ENCODE measurements around the gene ZMAT5.

Gene ZMAT5

DNA sequence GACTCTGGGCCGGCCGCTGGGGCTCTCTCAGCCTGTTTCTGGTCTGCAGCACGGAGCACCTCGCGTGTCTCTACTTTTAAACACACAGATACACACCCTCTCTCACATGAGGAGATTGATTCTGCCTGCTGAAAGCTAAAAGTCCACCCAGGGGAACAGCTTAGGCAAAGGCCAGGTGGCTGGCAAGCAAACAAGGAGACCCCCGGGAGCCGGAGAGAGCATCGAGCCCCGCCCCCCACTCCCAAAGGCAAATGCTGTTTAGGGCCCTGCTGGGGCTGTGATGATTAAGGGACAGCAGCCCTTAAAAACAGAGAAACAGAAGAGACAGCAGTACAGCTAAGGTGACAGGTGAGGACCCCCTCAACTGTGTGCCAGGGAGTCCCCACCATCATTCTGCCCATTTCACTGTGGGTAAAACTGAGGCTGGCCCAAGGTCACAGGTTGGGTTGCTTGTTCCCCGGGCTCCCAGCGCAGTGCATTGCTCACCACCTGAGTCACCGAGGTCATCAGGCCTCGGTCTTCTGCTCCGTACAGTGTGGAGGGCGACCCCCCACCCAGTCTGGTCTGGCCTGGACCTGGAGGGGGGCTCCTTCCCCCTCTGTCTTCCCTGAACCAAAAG is 40.2 kb downstream of the ZMAT5 start:
- no peak for DNase-seq

DNA sequence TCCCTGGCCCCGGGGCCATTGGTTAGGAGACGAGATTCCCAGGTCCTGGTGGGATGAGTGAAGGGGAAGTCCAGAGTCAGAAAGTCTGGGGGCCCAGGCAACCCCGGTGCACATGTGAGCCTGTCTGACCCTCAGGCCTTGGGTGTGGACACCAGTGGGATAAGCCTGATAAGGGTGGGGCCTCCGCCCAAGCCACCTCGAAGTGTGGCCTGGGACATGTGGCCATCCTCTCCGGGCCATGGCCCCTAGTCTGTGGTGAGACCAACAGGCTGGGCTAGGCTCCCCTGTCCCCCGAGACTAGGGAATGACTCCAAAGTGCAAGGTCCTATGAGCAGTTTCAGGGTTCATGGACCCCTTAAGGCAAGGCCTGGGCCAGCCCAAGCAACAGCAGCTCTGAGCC is 40.7 kb downstream of the ZMAT5 start:
- no peak for DNase-seq

DNA sequence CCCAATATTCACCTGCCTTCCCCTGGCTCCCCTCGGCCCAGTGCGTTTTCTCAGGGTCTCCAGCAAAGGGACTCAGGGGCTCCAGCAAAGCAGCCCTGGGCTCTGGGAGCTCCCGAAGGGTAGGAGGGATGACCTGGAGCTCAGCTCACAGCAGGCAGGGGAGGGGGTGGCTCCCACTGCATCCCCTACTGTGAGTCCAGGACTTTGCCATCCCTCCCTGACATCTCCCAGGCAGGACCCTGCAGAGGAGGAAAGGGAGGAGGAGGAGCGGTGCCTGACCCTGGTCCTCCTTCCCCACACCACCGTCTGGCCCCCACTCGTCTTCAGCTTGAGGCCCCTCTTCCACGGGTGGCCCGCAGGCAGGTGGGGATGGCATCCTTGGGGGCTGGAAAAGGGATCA is 42.0 kb downstream of the ZMAT5 start:
- DNase-seq = no peak

DNA sequence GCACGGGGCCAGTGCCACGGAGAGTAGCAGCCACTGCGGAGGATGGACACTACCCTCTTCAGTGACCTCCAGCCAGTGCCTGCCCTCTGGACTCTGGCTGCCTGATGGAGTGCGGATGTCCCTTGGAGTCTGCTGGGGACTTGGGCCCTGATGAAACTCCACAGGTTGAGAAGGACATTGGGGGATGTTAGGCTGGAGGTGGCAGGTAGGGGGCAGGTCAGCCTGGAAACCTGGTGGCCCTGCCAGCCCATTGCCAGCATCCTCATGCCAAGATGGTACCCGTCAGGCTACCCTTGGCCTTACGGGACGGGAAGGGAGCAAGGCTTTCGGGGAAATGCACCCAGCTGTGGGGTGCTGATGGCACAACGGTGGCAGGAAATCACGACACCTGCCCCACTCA is 43.0 kb downstream of the ZMAT5 start:
- no peak for DNase-seq

DNA sequence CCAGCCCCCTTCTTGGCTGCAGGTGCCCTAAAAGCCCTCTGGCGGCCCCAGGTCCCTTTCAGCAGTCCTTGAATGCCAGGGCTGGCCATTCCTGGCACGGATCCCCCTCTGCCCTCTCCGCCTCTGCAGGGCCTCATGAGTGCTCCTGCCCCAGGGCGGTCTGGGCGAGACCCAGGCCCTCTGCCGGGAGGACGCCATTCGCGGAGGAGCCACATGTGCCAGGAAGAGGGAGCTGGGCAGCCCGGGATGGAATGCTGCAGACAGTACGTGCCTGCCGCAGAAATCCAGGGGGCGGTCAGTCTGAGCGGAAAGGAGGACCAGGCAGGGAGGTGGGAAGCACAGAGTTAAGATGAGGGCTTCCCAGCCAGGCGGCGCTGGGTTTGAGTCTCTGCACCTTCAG is 44.2 kb downstream of the ZMAT5 start:
- no peak for DNase-seq

DNA sequence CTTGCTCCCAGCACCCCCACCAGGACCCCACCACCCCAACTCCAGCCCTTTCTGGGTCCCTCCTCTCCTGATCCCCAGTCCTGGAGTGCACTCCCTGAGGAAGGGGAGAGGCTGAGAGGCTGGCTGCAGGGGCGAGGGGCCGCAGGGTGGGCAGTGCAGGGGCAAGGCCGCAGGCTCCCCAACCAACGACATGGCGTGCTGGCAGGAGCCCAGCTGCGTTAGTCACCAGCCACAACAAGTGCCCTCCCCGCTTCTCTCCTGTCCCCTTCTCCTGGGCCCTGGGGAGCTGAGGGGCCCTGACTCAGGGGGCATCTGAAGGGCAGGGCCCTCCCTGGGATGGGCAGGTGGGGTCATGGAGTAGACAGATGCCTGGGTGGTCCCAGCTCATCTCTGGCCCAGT is 44.7 kb downstream of the ZMAT5 start:
- DNase-seq = no peak

DNA sequence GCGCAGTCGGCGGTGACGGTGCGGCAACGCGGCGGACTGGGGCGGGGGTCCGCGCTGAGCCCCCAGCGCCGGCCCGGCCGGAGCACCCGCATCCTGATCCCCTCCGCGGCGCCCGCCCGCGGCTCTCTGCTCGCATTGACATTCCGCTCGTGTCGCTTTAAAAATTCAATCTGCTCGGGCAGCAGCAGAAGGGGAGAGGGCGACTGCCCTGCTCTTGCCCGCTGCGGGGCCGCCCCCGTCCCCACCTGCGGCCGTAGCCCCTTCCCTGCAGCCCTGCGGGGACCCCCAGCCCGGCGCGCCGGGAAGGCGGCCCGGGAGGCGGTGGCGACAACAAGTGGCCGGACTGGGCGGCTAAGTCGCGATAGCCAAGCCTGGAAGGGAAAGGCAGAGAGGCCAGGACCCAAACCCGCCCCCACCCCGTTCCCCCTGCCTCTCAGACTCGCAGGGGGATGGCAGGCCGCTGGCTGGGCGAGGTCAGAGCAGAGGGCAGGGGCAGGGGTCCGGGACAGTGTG is 45.9 kb downstream of the ZMAT5 start:
- no peak for DNase-seq

DNA sequence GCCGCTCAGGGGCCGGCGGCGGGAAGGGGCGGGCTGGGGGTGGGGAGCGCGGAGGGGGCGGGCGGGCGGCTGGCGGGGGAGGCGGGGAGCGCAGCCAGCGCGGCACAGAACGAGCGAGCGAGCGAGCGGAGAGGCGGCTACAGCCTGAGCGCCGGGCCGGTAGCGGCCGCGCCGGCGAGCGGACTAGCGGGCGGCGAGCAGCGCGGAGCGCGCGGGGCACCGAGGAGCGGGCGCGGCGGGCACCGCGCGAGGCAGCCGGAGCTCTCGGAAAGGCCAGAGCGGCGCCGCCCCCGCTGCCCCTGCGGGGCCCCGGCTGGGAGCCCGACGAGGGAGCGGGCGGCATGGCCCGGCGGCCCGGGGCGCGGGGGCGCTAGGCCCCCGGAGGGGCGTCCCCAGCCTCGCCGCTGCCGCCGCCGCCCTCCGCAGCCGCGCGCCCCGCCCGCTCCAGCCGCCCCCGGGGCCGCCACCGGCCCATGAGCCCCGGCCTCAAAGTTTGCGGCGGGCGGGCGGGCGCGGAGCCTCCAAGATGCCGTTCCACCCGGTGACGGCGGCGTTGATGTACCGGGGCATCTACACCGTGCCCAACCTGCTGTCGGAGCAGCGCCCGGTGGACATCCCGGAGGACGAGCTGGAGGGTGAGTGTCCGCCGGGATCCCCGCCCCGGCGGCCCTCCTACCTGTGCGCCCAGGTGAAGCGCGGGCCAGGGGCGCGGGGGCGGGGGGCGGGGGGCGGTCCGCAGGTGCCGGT is 46.7 kb downstream of the ZMAT5 start, which contains the start of gene CABP7:
Gene CABP7, plus strand, starts transcription at position 105 of the 747 bp plus-strand sequence. Its CDS starts 422 bp downstream, at position 527.
- peak; percentile 19 for DNase-seq

DNA sequence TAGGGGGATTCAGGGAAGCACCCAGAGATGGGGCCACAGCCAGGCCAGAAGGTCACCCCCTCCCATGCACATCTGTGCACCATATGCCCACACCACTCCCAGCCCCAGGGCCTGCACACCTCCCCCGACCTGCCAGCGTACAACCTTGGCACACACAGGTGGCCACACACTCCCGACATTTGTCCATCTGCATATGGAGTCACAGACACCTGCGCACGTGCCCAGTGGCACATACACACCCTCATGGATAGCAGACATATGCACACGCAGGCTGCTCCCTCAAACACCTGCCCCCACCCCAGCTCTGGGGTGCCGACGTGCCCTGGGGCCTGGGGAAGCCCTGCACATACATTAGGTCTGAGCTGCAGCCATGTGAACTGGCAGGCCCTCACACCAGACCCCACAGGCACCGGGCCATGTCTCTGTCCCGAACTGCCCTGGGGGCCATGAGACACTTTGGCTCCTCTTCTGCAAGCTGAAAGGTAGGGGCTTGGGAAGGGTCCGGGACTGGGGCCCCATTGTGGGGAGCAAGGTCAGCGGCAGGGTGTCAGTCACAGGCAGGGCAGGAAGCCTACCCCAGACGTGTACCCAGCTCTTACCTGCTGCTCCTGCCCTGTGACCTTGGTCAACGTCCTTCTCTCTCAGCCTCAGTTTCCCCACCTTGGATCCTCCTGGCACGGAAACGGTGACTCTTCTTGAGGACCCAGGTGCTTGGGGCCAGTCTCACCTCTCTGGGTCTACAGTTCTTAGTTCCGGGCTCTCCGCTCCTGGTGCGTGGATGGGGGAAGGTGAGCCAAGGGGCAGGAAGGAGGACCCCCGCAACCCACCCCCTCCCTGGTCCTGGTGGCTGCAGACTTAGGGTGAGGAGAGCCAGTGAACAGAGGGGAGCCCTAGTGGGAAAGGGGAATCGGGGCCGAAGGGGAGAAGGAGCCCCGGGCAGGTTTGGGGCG is 47.6 kb downstream of the ZMAT5 start:
- DNase-seq = no peak

DNA sequence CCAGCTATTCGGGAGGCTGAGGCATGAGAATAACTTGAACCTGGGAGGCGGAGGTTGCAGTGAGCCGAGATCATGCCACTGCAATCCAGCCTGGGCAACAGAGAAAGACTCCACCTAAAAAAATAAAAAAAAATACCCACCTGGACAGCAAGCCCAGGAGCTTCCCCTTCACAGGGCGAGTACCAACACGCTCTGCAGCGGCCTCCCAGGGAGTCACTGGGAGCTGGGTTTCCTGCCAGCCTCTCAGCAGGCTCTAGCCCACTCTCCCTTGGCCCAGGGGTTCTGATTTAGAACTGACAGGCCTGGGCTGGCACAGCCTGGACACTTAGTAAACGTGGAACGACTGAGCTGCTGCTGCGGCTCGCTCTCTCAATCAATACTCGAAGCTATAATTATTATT is 49.0 kb downstream of the ZMAT5 start:
- no peak for DNase-seq

DNA sequence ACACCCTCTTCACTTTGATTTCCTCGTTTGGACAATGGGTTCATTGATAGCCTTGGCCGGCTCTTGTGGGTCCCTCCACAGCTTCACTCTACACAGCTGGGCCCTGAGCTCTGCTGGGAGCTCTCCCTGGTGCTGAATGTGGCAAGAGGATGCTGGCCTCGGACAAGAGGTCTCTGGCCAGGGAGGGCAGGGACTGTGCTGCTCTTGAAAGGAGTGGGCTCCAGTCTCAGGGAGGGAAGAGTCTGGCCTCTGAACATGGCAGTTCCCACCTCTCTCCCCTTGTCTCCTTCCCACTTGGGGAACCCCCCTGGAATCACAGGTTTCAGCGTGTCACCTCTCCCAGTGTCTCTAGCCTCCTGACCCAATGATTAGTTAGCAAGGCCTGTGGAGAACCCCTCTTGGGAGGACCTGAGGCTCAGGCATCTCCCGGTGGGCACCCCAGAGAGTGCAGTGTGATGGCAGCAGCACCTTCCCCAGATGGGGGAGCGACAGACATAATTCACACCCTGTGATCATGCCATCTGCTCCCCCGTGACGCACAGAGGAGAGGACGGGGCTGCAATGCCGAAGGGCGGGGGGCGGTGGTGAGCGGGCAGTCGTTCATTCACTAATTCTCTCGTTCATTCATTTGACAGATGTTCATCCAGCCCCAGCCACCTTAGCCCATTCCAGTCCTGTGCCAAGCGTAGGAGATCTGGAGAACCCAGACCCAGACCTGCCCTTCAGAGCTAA is 49.8 kb downstream of the ZMAT5 start:
- peak; percentile 28 for DNase-seq

DNA sequence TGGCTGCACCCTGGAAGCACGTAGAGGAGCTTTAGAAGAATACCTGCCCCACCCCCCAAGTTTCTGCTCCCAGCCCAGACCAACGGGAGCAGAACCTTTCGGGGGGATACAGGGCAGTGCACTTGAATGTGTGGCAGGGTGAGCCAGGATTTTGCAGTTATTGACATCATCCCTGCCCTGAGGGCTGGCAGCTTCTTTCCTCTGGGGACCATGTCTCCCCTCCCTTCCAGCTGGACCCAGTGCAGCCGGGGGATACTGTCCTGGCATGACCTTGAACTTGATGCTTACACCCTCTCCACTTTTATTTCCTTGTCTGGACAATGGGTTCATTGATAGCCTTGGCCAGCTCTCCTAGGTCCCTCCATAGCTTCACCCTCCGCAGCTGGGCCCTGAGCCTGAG is 51.1 kb downstream of the ZMAT5 start:
- no peak for DNase-seq

DNA sequence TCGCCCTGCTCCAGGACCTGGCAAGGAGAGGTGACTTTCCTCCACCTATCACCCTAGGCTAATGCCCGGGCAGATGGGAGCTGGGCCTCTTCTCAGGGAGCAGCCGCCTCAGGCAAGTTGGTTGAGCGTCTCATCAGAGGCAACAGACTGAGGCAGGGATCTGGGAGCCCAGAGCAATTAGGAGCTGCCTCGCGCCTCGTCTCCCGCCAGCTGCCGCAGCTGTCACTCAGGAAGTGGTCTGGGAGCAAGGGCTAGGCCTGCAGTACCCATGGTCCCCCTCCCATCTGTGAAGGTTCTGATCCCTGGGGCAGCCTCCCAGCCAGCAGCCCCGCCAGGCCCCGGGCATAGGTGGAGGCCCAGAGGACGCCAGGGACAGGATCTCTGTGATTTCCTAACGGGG is 51.6 kb downstream of the ZMAT5 start:
- DNase-seq = no peak

DNA sequence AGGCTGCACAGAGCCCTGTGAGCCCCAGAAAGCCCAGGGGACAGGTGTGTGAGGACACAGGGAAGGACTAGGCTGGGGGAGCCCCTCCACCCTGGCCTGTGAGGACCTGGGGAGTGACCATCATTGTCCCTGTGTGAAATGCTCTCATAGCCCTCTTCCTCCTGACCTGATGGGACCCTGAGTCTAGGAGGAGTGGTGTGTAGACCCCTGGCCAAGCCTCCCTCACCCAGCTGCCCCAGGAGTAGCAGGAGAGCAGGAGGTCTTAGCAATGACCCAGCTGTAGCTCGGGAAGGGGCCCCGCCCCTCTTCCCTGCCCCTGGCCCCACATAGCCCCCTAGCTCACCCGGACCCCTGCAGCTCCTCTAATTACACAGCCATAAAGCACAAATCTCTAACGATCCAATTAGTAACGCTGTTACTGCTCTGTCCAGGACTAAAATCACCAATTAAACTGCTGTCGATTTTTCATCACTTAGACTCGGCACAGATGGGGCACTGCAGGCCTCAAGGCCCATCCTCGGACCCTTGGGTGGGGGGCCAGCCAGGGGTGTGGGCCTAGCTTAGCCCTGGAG is 53.6 kb downstream of the ZMAT5 start:
- no peak for DNase-seq

DNA sequence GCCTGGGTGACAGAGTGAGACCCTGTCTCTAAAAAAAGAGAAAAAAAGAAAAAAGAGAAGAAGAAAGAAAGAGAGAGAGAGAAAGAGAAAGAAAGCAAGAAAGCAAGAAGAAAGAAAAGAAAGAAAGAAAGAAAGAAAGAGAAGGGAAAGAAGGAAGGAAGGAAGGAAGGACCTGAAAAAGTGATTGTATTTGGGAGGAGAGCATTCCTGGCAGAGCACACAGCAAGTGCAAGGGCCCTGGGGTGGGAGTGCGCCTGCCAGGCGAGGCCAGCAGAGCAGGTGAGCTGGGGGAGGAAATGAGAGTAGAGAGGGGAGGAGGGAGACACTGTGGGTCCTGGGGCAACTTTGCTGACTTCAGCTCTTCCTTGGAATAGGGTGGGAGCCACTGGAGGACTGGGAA is 54.7 kb downstream of the ZMAT5 start:
- DNase-seq = no peak

DNA sequence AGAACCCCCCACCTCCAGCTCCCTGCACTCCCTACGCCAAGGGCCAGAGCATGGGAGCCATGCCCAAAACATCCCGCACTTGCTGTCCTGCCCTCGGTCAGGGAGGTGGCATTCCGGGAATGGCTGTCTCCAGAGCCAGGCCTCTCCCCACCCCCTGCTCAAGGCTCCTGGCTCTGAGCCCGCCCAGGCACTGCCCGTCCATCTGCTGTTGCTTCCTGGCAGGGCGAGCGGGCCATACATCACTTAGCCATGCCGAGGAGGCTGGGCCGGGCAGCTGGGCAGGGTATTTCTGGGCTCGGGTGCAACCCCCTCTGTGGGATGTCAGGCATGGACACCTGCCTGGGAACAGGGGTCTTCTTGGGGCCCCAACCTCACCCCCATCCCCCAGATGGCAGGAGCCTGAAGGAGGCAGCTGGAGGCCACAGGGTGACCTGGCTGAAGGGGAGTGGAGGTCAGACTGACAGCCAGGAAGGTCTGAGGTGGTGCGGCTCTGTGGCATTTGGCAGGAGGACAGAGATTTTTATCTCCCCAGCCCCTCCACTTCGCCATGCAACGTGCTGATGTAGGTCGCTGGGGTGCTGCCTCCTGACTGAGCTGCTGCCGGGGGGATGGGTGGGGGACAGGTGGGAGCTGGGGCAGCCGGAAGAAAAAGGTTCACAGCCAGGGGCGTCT is 55.7 kb downstream of the ZMAT5 start:
- no peak for DNase-seq

DNA sequence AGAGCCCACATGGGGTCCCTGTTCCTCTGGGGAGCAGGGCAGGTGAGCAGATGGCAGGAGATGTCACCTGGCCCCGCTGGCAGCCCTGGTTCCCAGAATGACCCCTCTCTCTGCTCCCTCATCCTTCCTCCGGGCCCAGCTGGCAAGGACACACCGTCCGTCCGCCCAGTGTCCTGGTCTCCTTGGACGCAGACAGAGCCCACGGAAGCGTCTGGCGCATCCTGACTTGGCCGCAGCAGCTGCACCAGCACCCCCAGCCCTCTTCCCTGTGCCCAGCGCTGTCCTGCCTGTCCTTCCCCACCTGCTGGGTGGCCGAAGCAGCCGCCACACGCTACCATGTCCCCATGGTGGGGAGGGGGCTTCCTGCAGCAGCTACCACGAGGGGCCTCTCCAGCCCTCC is 56.6 kb downstream of the ZMAT5 start:
- no peak for DNase-seq

DNA sequence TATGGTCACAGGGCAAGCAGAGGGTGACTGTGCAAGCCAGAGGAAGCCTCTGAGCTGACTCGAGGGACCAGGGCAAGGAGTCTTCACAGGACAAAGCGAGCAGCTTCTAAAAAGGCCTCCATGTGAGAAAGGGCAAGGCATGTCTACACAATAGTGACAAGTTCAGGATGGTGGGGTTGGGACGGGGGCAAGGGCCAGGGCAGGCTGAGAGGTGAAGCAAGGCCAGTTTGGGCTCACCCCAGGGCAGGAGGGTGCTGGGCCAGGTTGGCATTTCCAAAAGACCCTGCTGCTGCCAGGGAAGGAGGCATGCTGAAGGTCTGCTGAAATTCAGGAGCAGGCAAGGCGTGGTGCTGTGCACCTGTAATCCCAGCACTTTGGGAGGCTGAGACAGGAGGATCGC is 59.3 kb downstream of the ZMAT5 start:
- DNase-seq = no peak

DNA sequence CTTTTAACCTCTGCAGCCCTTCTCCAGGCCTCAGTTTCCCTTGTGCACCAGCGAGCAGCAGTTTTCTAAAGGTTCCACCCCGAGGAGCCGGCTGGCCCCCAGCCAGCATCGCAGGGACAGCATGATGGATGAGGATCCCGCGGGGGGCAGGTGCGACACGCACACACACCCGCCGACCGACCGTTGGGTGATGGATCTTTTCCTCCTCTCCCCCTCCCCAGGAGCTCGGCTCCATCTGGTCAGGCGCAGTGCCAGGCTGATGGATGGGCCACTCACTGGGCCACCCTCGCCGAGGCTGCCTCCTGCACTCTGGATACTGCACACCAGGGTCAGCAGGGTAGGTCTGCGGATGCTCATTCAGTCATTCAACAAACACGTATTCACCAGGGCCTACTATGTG is 59.8 kb downstream of the ZMAT5 start:
- DNase-seq = no peak

DNA sequence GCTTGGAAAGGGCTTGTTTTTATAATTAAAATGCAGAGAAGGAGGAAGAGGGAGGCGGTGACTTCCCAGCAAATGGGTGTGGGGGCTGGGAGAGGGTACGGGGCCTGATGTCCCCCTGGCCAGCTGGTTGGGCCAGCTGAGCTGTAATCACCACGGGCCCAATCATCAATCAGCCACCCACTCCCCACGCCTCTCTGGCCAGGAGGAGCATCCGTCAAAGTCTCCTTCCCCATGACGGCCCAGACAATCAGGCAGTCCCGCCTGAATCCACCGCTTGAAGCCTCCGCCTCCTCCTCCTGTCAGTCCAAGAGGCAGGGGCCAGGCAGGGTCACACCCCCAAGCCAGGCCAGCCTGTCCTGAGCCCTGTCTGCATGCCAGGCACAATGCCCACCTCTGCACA is 60.3 kb downstream of the ZMAT5 start:
- no peak for DNase-seq

DNA sequence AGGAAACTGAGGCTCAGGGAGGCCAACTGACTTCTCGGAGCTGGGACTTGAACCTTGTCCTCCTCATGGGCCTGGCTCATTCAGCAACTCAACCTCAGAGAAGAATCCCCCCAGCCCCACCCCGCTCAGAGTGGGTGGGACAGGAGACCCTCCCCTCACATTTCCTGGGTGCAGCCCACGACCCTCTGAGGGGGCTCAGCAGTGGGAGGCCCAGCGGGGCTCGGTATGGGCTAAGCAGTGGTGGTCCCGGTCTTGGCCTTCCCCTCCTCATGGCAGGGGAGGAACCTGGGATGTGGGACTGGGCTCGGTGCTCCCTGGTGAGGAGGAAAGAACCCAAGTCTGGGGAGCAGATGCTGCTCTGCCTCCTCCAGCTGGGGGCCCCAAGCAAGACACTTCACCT is 61.2 kb downstream of the ZMAT5 start:
- DNase-seq = no peak
